Bronchial epithelial cell (primary cell): ENCODE results near the gene SPARC. TPM values are rescaled to one million over a fixed set of nuclear protein-coding genes. Genes with fewer than 3 reads are reported as not detected.

Source experiments
- DNase-seq: peaks from one replicate; pipeline ENCODE4 v3.0.0-alpha.2; 2010; ENCODE audit warnings: low read depth
- FAIRE-seq: peaks from 2 replicates; lab custom pipeline; 2011; peaks lifted over from hg19 to GRCh38; lab: Jason Lieb, UNC
- H3K27me3 ChIP-seq: 2 replicates; pipeline ENCODE4 v1.5.1; 2011; ENCODE audit warnings: low read length; ENCODE audit not compliant: control insufficient read depth, insufficient read depth
- H3K36me3 ChIP-seq: 2 replicates; pipeline ENCODE4 v1.5.1; 2011; ENCODE audit warnings: low read length; ENCODE audit not compliant: control insufficient read depth, insufficient read depth
- H3K4me3 ChIP-seq: 2 replicates; pipeline ENCODE4 v1.5.1; 2011; ENCODE audit warnings: mild to moderate bottlenecking, low read depth, low read length, control low read depth
- total RNA-seq: library from RNA; depleted of rRNA; stranded (reverse); fragments of >200 nt; gene quantifications from 2 replicates; pipeline ENCODE4 v1.2.1, GENCODE V29; 2014
- TF ChIP-seq, protein P1 (sequence below): IDR thresholded peaks from 2 replicates; pipeline ENCODE4 v1.5.1; 2011; ENCODE audit warnings: mild to moderate bottlenecking, moderate library complexity, low read length, control low read depth, inconsistent platforms; ENCODE audit not compliant: insufficient read depth, severe bottlenecking

Gene SPARC
- total RNA-seq, 1 donor from 2014 or later, result 22.6 TPM

DNA sequence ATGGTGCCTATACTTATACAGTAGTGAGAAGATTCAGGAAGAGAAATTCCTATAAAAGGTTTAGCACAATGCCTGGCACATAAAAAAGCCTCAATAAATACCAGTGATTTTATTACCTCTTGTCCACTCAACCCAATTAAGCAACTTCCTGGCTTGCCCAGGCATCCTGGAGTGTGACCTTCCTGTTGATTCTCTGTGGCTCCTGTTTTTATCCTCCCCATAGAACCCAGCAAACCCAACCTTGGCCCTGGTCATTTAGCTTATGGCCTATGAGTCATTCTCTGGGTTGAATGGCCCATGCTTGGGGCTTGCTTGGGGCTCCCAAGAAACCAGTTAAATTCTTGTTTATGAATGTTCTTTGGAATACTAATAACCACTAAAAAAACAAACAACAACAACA is 21.4 kb upstream of the SPARC start:
- H3K36me3 ChIP-seq, result no peaks in the 10 kb centered on the region
- DNase-seq (no peak), FAIRE-seq (no peak)
- TF ChIP-seq, protein P1, sequence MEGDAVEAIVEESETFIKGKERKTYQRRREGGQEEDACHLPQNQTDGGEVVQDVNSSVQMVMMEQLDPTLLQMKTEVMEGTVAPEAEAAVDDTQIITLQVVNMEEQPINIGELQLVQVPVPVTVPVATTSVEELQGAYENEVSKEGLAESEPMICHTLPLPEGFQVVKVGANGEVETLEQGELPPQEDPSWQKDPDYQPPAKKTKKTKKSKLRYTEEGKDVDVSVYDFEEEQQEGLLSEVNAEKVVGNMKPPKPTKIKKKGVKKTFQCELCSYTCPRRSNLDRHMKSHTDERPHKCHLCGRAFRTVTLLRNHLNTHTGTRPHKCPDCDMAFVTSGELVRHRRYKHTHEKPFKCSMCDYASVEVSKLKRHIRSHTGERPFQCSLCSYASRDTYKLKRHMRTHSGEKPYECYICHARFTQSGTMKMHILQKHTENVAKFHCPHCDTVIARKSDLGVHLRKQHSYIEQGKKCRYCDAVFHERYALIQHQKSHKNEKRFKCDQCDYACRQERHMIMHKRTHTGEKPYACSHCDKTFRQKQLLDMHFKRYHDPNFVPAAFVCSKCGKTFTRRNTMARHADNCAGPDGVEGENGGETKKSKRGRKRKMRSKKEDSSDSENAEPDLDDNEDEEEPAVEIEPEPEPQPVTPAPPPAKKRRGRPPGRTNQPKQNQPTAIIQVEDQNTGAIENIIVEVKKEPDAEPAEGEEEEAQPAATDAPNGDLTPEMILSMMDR, result no peak
- no peaks in the 10 kb centered on the region for H3K27me3 ChIP-seq
- H3K4me3 ChIP-seq, result no peak overlapping the region

DNA sequence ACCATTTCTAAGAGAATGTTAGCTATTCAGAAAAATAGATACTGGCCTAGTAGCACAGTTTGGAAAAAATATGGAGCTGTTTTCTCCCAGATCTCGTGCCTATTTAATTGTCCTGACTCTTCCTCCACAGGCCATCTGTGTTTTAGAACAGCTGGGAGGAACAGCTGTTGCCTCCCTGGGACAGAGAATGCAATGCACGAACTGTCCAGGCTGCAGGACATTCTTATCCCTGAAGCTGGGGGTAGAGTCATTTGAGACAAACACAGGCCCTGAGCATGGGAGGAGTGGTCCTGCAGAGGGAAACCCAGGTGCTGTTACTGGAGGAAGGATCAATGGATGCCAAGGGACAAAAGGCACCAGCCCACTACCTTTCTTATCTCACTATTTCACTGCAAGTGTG is 20.9 kb upstream of the SPARC start:
- TF ChIP-seq, protein P1, result no peak
- DNase-seq, result no peak
- FAIRE-seq, result no peak
- Histone ChIP-seq H3K36me3 (no peaks in the 10 kb centered on the region), H3K27me3 (no peaks in the 10 kb centered on the region), H3K4me3 (no peak overlapping the region)

DNA sequence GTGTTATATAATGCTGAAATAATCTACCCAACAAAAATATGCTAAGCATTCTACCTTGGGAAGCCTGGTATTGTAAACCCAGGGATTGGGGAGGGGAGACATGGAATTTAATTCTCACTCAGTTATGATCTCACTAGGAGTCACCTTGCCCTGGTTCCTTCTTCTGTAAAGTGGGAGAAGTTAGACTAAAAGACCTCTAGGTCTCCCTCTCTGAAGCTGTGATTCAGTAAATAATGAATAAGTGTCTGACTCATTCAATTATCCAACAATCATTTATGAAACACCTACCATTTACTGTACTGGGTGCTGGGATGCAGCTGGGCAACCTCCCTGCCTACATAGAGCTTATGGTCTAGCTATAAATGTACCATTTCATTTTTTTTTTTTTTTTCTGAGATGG is 20.2 kb upstream of the SPARC start:
- TF ChIP-seq, protein P1, result no peak
- DNase-seq (peak; percentile 90), FAIRE-seq (no peak)
- Histone ChIP-seq H3K4me3 (no peak overlapping the region), H3K36me3 (no peaks in the 10 kb centered on the region), H3K27me3 (no peaks in the 10 kb centered on the region)

DNA sequence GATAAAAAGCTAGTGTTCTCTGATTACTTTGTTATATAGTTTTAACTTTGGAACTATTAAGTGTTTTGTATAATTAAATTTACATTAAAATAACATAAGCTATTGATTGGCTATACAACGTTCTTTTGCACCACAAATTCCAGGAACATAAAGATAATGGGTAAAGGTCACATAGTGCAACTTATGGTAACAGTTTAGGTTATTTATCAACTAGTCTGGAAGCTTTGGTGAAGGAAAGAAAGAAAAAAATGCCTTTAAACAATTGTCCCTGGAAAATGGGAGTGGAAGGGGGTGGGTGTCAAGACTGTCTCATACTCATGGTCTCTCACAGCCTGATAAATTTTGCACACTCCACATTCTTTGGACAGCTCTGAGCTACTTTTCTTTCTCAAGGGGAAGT is 17.1 kb upstream of the SPARC start:
- TF ChIP-seq, protein P1, result no peak
- DNase-seq (no peak), FAIRE-seq (no peak)
- no peak overlapping the region for H3K4me3 ChIP-seq
- H3K36me3 ChIP-seq, result no peaks in the 10 kb centered on the region
- no peaks in the 10 kb centered on the region for H3K27me3 ChIP-seq

DNA sequence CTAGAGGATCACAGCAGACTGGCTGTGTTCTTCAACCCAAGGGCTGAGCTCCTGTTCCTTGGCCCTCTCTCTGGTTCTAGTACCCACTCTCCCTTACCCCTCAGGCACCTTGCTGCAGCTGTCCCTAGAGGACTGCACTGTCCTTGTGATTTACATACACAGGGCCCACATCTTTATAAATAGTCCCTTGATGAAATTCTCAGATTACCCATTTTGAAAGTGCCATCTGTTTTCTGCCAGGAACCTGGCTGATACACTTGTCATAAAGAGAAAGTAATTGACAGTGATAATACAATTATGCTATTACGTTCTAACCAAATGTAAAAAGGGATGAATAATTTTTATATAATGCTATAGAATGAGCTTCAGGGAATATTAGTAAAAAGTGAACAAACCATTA is 16.5 kb upstream of the SPARC start:
- DNase-seq (no peak), FAIRE-seq (no peak)
- no peaks in the 10 kb centered on the region for H3K36me3 ChIP-seq
- no peaks in the 10 kb centered on the region for H3K27me3 ChIP-seq
- H3K4me3 ChIP-seq, result no peak overlapping the region
- TF ChIP-seq, protein P1, result no peak

DNA sequence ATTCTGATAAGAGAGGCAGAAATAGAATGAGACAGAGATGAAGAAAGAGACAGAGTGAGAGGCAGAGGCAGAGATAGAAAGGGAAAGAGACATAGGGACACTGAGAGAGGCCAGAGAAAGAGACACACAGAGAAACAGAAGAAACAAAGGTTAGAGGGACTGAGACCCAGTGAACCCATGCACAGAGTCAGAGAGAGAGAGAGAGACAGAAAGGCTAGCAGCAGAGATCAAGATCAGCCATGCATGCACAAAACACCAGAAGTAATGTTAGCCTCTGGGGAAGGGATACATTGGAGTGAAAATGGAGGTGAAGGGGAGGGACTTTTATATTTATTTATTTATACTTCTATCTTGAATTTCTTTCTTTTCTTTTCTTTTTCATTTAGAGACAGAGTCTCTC is 14.1 kb upstream of the SPARC start:
- H3K36me3 ChIP-seq, result no peaks in the 10 kb centered on the region
- no peak for DNase-seq
- H3K4me3 ChIP-seq, result no peak overlapping the region
- no peak for FAIRE-seq
- H3K27me3 ChIP-seq, result no peaks in the 10 kb centered on the region
- TF ChIP-seq, protein P1, result no peak
